Transverse colon (tissue), 4 donors: ENCODE data around the gene C2CD3. TPM values are rescaled to one million over a fixed set of nuclear protein-coding genes. Genes with fewer than 3 reads are reported as not detected.

Source experiments
- DNase-seq: peaks from one replicate; pipeline ENCODE4 v3.0.0-alpha.2; 2019
- H3K27ac ChIP-seq, 4 donors: fragments of 200-600 bp; sonication (generic); 2 replicates each; pipeline ENCODE4 v1.5.1; 2016 to 2018; ENCODE audit warnings: inconsistent platforms in 4 of 4
- H3K27me3 ChIP-seq: fragments of 200-600 bp; sonication (generic); 2 replicates; pipeline ENCODE4 v1.5.1; 2017; ENCODE audit warnings: inconsistent platforms
- H3K36me3 ChIP-seq, 4 donors: fragments of 200-600 bp; sonication (generic); 2 replicates each; pipeline ENCODE4 v1.5.1; 2017 to 2019; ENCODE audit warnings: inconsistent platforms in 4 of 4
- H3K4me1 ChIP-seq, 4 donors: fragments of 200-600 bp; sonication (generic); 2 replicates each; pipeline ENCODE4 v1.5.1; 2017 to 2020; ENCODE audit warnings: inconsistent platforms in 4 of 4
- H3K4me3 ChIP-seq, 4 donors: fragments of 200-600 bp; sonication (generic); 1 replicate in 1 of 4; 2 replicates in 3 of 4; pipeline versions ENCODE4 v1.5.1 to v1.6.1; 2017 to 2019; ENCODE audit warnings: inconsistent platforms in 4 of 4
- H3K9me3 ChIP-seq, 2 donors: fragments of 200-600 bp; sonication (generic); 2 replicates each; pipeline ENCODE4 v1.5.1; 2017 to 2019; ENCODE audit warnings: inconsistent platforms in 2 of 2
- CTCF ChIP-seq, 5 experiments: fragments of 200-600 bp in 3 of 5; fragments of 450-650 bp in 2 of 5; sonication (generic) in 3 of 5; IDR thresholded peaks; 1 replicate in 2 of 5; 2 replicates in 3 of 5; pipeline ENCODE4 v1.5.1; 2016 to 2017; ENCODE audit warnings: antibody characterized with exemption in 5 of 5, inconsistent platforms in 3 of 5, mild to moderate bottlenecking in 2 of 5, moderate library complexity in 1 of 5
- EP300 ChIP-seq: sonication (generic); formaldehyde crosslinking; IDR thresholded peaks from one replicate; pipeline ENCODE4 v1.6.1; 2017; ENCODE audit warnings: antibody characterized with exemption, low read depth
- POLR2A ChIP-seq: fragments of 450-650 bp; IDR thresholded peaks from one replicate; pipeline ENCODE4 v1.6.1; 2016; ENCODE audit warnings: antibody characterized with exemption, mild to moderate bottlenecking, moderate library complexity
- POLR2AphosphoS5 ChIP-seq, 3 donors: sonication (generic); formaldehyde crosslinking; IDR thresholded peaks; one replicate each; pipeline ENCODE4 v1.6.1; 2016; ENCODE audit warnings: antibody characterized with exemption in 3 of 3
- WGBS, 2 donors: methylation state at CpG; one replicate each; pipeline ENCODE4 v1.1.5; 2018; ENCODE audit warnings: low coverage in 1 of 2; 5-methylcytosine and 5-hydroxymethylcytosine counted together
- in situ Hi-C, 4 donors: fragments of 200-750 bp; cut with MboI; loops; one replicate each; pipeline versions ENCODE4 v1.15.0 to v1.15.1; 2017; ENCODE audit warnings: low sequenced_read_pairs in 3 of 4, low pct_ligation_motif_present in 1 of 4, low pct_unique_long_range_greater_than_20kb in 1 of 4
- intact Hi-C: fragments of 100-400 bp; cut with DNase I; formaldehyde crosslinking; loops from one replicate; pipeline ENCODE4 v1.15.1; 2023; ENCODE audit warnings: low total_unique reads
- total RNA-seq, 4 donors: library from RNA; depleted of rRNA; stranded (reverse); fragments of >200 nt; gene quantifications; one replicate each; pipeline ENCODE4 v1.1.0, GENCODE V29; 2016

C2CD3 gene
- total RNA-seq, 4 donors from 2014 or later: 22.2 to 52.5 (median 37.4) TPM

DNA sequence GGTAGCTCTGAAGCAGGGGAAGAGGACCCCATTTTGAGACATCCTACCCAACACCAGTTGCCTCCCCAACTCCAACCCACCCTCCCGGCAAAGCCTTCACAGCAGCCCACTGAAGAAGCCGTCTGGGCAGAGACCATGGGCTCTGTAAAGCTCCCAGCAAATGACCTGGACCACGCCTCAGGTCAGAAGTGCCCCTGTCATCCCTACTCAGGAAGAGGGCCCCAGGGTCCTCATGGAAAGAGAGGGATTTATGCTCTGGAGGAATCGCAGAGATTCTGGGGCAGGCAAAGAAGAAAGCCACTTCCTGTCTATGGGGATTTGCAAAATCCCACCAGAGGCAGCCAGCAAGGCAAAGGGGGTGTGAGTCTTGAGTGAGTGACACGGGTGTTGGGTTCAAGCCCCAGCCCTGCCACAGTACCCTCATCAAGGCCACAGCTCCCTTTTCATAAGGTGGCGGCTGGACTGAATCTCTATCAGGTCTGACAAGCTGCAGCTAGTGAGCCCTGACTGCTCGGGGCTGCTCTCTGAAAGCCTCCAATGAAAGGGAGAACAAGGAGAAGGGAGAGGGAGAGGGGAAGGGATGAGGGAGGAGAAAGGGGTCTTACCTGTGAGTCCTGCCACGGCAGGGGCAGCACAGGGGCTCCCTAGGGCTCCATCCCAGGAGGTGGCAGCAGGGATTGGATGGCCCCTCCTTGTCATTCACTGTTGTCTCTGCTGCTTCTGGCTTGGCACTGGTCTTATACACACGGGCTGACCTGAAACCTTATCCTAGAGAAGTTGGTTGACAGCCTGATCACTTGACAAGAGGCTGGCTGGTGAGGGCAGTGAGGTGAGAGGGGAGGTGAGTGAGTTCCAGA is 162.2 kb downstream of the C2CD3 start, which contains the start of gene UCP3:
TSS of gene UCP3 (minus strand) at position 713 of the 857 bp plus-strand sequence. CDS start 2,043 bp downstream, outside the sequence.
- no peaks in the 10 kb centered on the region for H3K27me3 ChIP-seq
- H3K36me3 ChIP-seq: no peaks in the 10 kb centered on the region
- TF ChIP-seq POLR2A (no peak), EP300 (no peak), CTCF (IDR thresholded peaks at IDR 0.05) (no peak), POLR2AphosphoS5 (IDR thresholded peaks at IDR 0.05) (no peak)
- peaks cover 0 to 11% (median 0%) of the 10 kb centered on the region in 4 donors for H3K4me1 ChIP-seq
- H3K9me3 ChIP-seq: no peaks in the 10 kb centered on the region
- H3K27ac ChIP-seq: no peak within 1 kb of the TSS
- no peak for DNase-seq
- WGBS, 2 donors: 40 to 70% methylated on average over 1 to 9 of the region's 9 CpGs
- intact Hi-C loops (no loop called here), in situ Hi-C loops (no loop called here)
- H3K4me3 ChIP-seq: no peak within 1 kb of the TSS

DNA sequence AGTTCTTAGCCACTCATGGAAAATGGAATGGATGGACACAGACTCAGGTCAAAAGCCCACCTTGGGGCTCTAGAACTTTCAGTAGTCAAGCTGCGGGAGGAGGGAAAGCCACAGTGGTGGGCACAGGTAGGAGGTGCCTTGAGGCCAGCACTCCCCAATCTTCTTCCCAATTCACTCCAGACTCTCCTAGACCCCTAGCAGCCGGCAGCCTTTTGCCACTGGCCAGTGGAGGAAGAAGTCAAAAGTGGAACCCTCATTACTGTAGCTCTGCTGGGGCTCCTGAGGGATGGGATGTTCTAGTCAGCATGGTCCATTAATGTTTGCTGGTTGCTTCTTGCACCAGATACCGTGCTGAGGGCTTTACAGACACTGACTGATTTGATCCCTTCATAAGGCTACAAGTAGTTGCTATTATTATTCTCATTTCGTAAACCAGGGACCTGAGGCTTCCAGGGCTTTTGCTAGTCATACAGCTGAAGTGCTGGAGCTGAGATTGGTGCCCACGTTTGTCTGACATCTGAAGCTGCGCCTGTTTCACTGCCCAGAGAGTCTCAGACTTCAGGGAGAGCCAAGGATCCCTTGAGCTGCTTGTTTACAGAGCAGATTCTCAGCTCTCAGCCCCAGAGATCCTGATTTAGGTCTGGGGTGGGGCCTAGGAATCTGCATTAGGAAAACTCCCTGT is 163.0 kb downstream of the C2CD3 start:
- Histone ChIP-seq H3K9me3 (no peaks in the 10 kb centered on the region), H3K36me3 (no peaks in the 10 kb centered on the region), H3K4me1 (peaks cover 0 to 11% (median 0%) of the 10 kb centered on the region in 4 donors), H3K27ac (no peak overlapping the region), H3K27me3 (no peaks in the 10 kb centered on the region), H3K4me3 (no peak overlapping the region)
- no peak for TF ChIP-seq CTCF (IDR thresholded peaks at IDR 0.05)
- no peak for TF ChIP-seq POLR2A
- TF ChIP-seq EP300: no peak
- TF ChIP-seq POLR2AphosphoS5 (IDR thresholded peaks at IDR 0.05): no peak
- in situ Hi-C loops: no loop called here
- DNase-seq: no peak
- WGBS, 2 donors: 85% methylated on average over 6 of the region's 6 CpGs; no CpG with 5 or more reads in 1 of the 2 donors
- intact Hi-C loops: no loop called here

DNA sequence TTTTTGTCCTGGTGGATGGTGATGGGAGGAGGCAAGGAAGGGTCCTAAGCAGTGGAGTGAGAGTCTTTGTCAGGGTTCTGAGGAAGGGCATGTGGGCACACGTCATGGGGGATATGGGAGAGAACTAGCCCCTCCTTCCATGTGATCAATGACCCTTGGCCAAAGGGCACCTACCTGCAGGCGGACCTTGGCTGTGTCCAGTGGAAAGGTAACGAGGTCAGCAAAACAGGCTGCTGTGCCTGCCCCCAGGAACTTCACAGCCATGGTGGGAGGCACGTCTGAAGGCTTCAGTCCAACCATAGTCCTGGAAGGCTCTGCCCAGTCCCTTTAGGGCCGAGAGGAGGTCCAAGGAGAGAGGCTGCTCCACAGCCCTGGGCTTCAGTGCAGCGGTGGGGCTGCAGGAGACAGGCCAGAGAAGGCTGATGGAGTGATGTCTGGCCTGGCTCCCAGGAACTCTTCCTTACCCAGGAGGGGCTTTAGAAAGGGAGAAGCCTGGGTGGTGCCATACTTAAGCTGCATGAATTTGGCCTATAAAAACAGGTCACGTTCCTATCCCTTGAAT is 164.0 kb downstream of the C2CD3 start:
- Histone ChIP-seq H3K4me3 (no peak overlapping the region), H3K27me3 (no peaks in the 10 kb centered on the region), H3K36me3 (no peaks in the 10 kb centered on the region), H3K9me3 (no peaks in the 10 kb centered on the region), H3K27ac (no peak overlapping the region), H3K4me1 (peaks cover 0 to 11% (median 0%) of the 10 kb centered on the region in 4 donors)
- no peak for DNase-seq
- intact Hi-C loops (no loop called here), in situ Hi-C loops (no loop called here)
- TF ChIP-seq POLR2A (no peak), EP300 (no peak), CTCF (IDR thresholded peaks at IDR 0.05) (no peak), POLR2AphosphoS5 (IDR thresholded peaks at IDR 0.05) (no peak)
- WGBS, 2 donors: 80 to 89% methylated on average over 2 to 7 of the region's 7 CpGs
